Measurements from ENCODE around the gene TUBGCP5.

TUBGCP5 gene

GRCh38 chr15:22974745-22975144, 64.6 kb downstream of the TUBGCP5 start:
- H3K4me3 ChIP-seq (ENCODE audit: insufficient read length, low read depth): no peak overlapping the region
- DNase-seq (ENCODE audit: low read depth, low spot score): no peak
- H3K9ac ChIP-seq (ENCODE audit: insufficient read length, low read depth): no peak overlapping the region
- peaks cover 2% of the 10 kb centered on the region for H3K4me1 ChIP-seq (ENCODE audit: insufficient read depth, insufficient read length)
- H3K27me3 ChIP-seq (ENCODE audit: insufficient read depth, insufficient read length): peaks cover 18% of the 10 kb centered on the region
- H3K36me3 ChIP-seq (ENCODE audit: insufficient read depth, insufficient read length, low read length): no peaks in the 10 kb centered on the region
- no peak for TF ChIP-seq SUZ12 (IDR thresholded peaks at IDR 0.05; ENCODE audit: extremely low read depth, insufficient read depth, insufficient read length)
- TF ChIP-seq YY1 (IDR thresholded peaks at IDR 0.05; ENCODE audit: insufficient read depth, insufficient read length): no peak
- TF ChIP-seq ZNF274 (IDR thresholded peaks at IDR 0.05; ENCODE audit: low read depth, low read length): no peak
- no peaks in the 10 kb centered on the region for H3K9me3 ChIP-seq (ENCODE audit: insufficient read depth, low read length)

- Histone ChIP-seq H3K9me3 (ENCODE audit: insufficient read depth, low read length) (no peaks in the 10 kb centered on the region), H3K9ac (ENCODE audit: insufficient read length, low read depth) (no peak overlapping the region), H3K27me3 (ENCODE audit: insufficient read depth, insufficient read length) (peaks cover 11% of the 10 kb centered on the region), H3K4me3 (ENCODE audit: insufficient read length, low read depth) (no peak overlapping the region), H3K4me1 (ENCODE audit: insufficient read depth, insufficient read length) (peaks cover 2% of the 10 kb centered on the region), H3K36me3 (ENCODE audit: insufficient read depth, insufficient read length, low read length) (no peaks in the 10 kb centered on the region)
- DNase-seq (ENCODE audit: low read depth, low spot score): no peak
- TF ChIP-seq SUZ12 (IDR thresholded peaks at IDR 0.05; ENCODE audit: extremely low read depth, insufficient read depth, insufficient read length) (no peak), YY1 (IDR thresholded peaks at IDR 0.05; ENCODE audit: insufficient read depth, insufficient read length) (no peak)
Observed at GRCh38 chr15:22973987-22974386, 65.4 kb downstream of the TUBGCP5 start.

GRCh38 chr15:22973286-22973685, 66.1 kb downstream of the TUBGCP5 start:
- H3K4me1 ChIP-seq (ENCODE audit: insufficient read depth, insufficient read length): peaks cover 1% of the 10 kb centered on the region
- no peak for DNase-seq (ENCODE audit: low read depth, low spot score)
- no peak overlapping the region for H3K4me3 ChIP-seq (ENCODE audit: insufficient read length, low read depth)
- H3K36me3 ChIP-seq (ENCODE audit: insufficient read depth, insufficient read length, low read length): no peaks in the 10 kb centered on the region
- TF ChIP-seq SUZ12 (IDR thresholded peaks at IDR 0.05; ENCODE audit: extremely low read depth, insufficient read depth, insufficient read length) (no peak), YY1 (IDR thresholded peaks at IDR 0.05; ENCODE audit: insufficient read depth, insufficient read length) (no peak), ZNF274 (IDR thresholded peaks at IDR 0.05; ENCODE audit: low read depth, low read length) (no peak)
- H3K27me3 ChIP-seq (ENCODE audit: insufficient read depth, insufficient read length): peaks cover 4% of the 10 kb centered on the region
- H3K9ac ChIP-seq (ENCODE audit: insufficient read length, low read depth): no peak overlapping the region
- no peaks in the 10 kb centered on the region for H3K9me3 ChIP-seq (ENCODE audit: insufficient read depth, low read length)

GRCh38 chr15:22969489-22969888, 69.9 kb downstream of the TUBGCP5 start:
- no peak for DNase-seq (ENCODE audit: low read depth, low spot score)
- no peak for TF ChIP-seq YY1 (IDR thresholded peaks at IDR 0.05; ENCODE audit: insufficient read depth, insufficient read length)
- no peak for TF ChIP-seq ZNF274 (IDR thresholded peaks at IDR 0.05; ENCODE audit: low read depth, low read length)
- TF ChIP-seq SUZ12 (IDR thresholded peaks at IDR 0.05; ENCODE audit: extremely low read depth, insufficient read depth, insufficient read length): no peak
- H3K9me3 ChIP-seq (ENCODE audit: insufficient read depth, low read length): no peaks in the 10 kb centered on the region
- H3K27me3 ChIP-seq (ENCODE audit: insufficient read depth, insufficient read length): no peaks in the 10 kb centered on the region
- H3K4me3 ChIP-seq (ENCODE audit: insufficient read length, low read depth): no peak overlapping the region
- H3K4me1 ChIP-seq (ENCODE audit: insufficient read depth, insufficient read length): peaks cover 2% of the 10 kb centered on the region
- no peak overlapping the region for H3K9ac ChIP-seq (ENCODE audit: insufficient read length, low read depth)
- peaks cover 3% of the 10 kb centered on the region for H3K36me3 ChIP-seq (ENCODE audit: insufficient read depth, insufficient read length, low read length)

GRCh38 chr15:22968366-22968765, 71.0 kb downstream of the TUBGCP5 start:
- H3K27me3 ChIP-seq (ENCODE audit: insufficient read depth, insufficient read length): no peaks in the 10 kb centered on the region
- H3K9ac ChIP-seq (ENCODE audit: insufficient read length, low read depth): no peak overlapping the region
- peaks cover 3% of the 10 kb centered on the region for H3K36me3 ChIP-seq (ENCODE audit: insufficient read depth, insufficient read length, low read length)
- no peak for TF ChIP-seq SUZ12 (IDR thresholded peaks at IDR 0.05; ENCODE audit: extremely low read depth, insufficient read depth, insufficient read length)
- no peak for TF ChIP-seq ZNF274 (IDR thresholded peaks at IDR 0.05; ENCODE audit: low read depth, low read length)
- no peak for TF ChIP-seq YY1 (IDR thresholded peaks at IDR 0.05; ENCODE audit: insufficient read depth, insufficient read length)
- H3K9me3 ChIP-seq (ENCODE audit: insufficient read depth, low read length): no peaks in the 10 kb centered on the region
- no peak for DNase-seq (ENCODE audit: low read depth, low spot score)
- peaks cover 2% of the 10 kb centered on the region for H3K4me1 ChIP-seq (ENCODE audit: insufficient read depth, insufficient read length)
- no peak overlapping the region for H3K4me3 ChIP-seq (ENCODE audit: insufficient read length, low read depth)

- Histone ChIP-seq H3K9ac (ENCODE audit: insufficient read length, low read depth) (no peak overlapping the region), H3K4me3 (ENCODE audit: insufficient read length, low read depth) (no peak overlapping the region), H3K9me3 (ENCODE audit: insufficient read depth, low read length) (no peaks in the 10 kb centered on the region), H3K27me3 (ENCODE audit: insufficient read depth, insufficient read length) (no peaks in the 10 kb centered on the region), H3K36me3 (ENCODE audit: insufficient read depth, insufficient read length, low read length) (peaks cover 7% of the 10 kb centered on the region), H3K4me1 (ENCODE audit: insufficient read depth, insufficient read length) (peaks cover 2% of the 10 kb centered on the region)
- no peak for DNase-seq (ENCODE audit: low read depth, low spot score)
- TF ChIP-seq YY1 (IDR thresholded peaks at IDR 0.05; ENCODE audit: insufficient read depth, insufficient read length) (no peak), ZNF274 (IDR thresholded peaks at IDR 0.05; ENCODE audit: low read depth, low read length) (no peak)
Observed at GRCh38 chr15:22967084-22967770, 72.1 kb downstream of the TUBGCP5 start.

GRCh38 chr15:22966321-22967083, 72.9 kb downstream of the TUBGCP5 start:
- H3K4me1 ChIP-seq (ENCODE audit: insufficient read depth, insufficient read length): peaks cover 2% of the 10 kb centered on the region
- TF ChIP-seq SUZ12 (IDR thresholded peaks at IDR 0.05; ENCODE audit: extremely low read depth, insufficient read depth, insufficient read length) (no peak), ZNF274 (IDR thresholded peaks at IDR 0.05; ENCODE audit: low read depth, low read length) (no peak), YY1 (IDR thresholded peaks at IDR 0.05; ENCODE audit: insufficient read depth, insufficient read length) (no peak)
- no peak for DNase-seq (ENCODE audit: low read depth, low spot score)

More at GRCh38 chr15:22966321-22967083, 72.9 kb downstream of the TUBGCP5 start:
- Histone ChIP-seq H3K9ac (ENCODE audit: insufficient read length, low read depth) (no peak overlapping the region), H3K36me3 (ENCODE audit: insufficient read depth, insufficient read length, low read length) (peaks cover 7% of the 10 kb centered on the region), H3K4me3 (ENCODE audit: insufficient read length, low read depth) (no peak overlapping the region), H3K9me3 (ENCODE audit: insufficient read depth, low read length) (no peaks in the 10 kb centered on the region), H3K27me3 (ENCODE audit: insufficient read depth, insufficient read length) (no peaks in the 10 kb centered on the region)

Measured in NT2/D1 (cell line).